Midbrain (tissue), 1 donor: ENCODE data around the gene MLYCD.
A peak's percentile ranks its signal among the peaks of the same experiment; 100 is the strongest.
"Not testable (repeated sequence)": the region's sequence is repeated elsewhere in the genome, so short reads cannot be mapped to it uniquely, and the experiment has no call there.

Source experiments
- DNase-seq: peaks from one replicate; lab custom pipeline; 2025; lab: John Stamatoyannopoulos, UW

MLYCD gene

DNA sequence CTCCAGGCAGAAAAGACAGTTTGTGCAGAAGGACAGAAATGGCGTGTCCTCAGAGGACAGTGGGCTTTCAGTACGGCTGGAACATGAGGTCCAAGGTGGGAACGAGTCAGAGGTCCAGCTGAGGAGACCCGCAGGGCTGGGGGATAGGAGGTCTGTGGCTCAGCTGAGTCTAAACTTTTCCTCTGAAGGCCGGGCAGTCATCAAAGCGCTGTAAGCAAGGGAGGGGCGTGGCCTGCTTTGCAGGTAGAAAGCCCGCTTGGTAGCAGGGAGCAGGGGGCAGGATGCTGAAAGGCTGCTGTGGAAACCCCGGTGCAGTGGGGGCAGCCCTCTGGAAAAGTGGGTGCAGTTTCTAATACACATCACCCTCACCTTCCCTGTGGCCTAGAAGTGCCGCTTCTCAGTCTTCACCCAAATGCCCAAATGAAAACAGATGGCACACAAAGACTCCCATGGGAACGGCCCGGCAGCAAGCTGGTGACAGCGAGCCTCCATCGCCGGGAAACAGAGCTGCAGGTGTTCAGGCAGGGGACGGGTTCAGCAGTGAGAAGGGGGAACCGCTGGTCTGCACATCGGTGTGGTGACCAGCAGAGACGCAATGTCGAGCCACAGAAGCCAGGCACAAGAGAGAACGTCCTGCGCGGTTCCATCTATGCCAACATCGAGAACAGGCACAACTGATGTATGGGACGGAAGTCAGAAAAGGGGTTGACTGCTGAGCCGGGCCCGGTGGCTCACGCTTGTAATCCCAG, 41.9 kb downstream of the MLYCD start:
- no peak for DNase-seq

DNA sequence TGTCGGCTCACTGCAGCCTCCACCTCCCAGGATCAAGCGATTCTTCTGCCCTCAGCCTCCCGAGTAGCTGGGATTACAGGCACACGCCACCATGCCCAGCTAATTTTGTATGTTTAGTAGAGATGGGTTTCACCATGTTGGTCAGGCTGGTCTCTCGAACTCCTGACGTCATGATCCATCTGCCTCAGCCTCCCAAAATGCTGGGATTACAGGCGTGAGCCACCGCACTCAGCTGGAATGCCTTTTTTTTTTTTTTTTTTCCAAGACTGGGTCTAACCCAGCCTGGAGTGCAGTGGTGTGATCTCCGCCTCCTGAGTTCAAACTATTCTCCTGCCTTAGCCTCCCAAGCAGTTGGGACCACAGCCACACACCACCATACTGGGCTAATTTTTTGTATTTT, 42.6 kb downstream of the MLYCD start:
- not testable (repeated sequence) for DNase-seq

DNA sequence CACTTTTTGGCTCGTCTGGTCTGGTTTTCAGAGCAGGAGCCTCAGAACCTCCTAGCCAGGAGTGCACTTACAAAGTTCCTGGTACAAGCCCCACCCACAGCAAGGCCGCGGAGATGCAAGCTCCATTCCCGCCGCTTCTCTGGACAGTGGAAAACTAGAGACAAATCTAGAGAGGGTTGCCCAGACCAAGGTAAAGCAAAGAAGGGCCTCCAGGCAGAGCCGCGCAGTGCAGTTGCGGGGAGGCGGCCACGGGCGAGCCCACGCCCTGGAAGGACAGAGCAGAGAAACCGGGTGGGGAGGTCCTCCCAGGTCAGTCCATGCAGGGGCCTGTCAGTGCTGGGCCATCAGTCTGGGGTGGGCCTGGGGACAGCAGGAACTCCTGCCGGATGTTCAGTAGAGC, 43.2 kb downstream of the MLYCD start:
- no peak for DNase-seq

DNA sequence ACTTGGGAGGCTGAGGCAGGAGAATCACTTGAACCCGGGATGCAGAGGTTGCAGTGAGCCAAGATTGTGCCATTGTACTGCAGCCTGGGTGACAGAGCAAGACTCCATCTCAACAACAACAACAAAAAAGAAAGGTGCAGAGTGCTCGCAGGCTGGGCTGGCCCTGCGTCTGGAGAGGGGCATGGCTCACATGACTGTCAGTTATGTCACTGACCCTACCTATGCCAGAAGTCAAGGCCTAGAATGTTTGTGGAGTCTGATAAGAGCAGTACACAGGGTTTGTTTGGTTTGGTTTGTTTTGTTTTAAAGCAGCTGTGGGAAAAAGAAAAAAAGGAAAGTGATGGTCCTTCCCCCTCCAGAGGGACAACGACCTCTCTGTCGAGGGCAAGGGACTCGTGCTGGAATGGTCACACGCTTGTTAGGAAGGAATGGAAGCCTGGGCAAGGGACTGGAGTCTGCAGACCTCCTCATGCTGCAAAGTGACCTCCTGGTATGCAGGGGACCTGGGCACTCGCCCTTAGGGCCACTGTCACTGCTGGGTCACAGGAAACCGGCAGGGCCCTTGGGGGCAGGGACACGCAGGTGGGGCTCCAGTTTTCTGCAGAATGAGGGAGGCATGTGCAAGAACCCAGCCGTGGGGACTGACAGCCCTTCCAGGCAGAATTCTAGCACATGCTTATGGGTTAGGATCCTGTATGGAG, 44.0 kb downstream of the MLYCD start:
- no peak for DNase-seq

DNA sequence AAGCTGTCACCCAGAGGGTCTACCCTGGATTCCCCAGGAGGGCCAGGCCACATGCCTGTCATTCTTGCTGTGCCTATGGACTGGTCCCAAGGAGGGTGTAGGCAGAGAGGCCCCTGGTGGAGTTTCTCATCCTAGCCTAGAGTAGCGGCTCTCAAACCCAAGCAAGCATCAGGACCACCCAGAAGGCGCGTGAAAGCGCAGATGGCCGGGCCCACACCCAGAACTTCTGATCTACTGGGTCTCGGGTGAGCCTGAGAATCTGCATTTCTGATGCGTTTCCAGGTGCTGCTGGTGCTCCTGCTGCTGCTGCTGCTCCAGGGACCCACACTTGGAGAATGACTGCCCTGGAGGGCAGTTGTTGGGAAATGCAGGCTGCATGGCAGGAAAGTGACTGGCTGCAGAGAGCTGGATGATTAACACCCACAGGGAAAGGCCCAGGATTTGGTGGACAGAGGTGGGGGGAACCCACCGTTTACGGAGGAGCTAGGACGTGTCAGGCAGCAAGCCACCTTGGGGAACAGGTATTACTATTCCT, 44.7 kb downstream of the MLYCD start:
- no peak for DNase-seq

DNA sequence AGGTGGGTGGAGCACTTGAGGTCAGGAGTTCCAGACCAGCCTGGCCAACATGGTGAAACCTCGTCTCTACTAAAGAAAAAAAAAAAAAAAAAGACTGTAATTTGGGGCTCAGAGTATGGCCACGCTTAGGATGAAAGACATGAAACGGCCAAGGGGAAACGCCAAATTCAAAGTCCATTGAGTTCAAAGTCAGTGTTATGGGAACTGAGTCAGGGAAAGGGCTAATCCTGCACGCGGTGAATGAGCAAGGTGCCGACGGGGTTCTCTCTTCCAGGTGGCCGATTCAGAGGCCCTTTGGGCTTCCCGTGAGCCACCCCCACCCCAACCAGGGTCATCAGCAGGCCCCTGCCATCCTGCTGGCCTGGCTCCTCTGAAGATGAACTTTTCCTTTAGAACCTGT, 46.7 kb downstream of the MLYCD start:
- no peak for DNase-seq

DNA sequence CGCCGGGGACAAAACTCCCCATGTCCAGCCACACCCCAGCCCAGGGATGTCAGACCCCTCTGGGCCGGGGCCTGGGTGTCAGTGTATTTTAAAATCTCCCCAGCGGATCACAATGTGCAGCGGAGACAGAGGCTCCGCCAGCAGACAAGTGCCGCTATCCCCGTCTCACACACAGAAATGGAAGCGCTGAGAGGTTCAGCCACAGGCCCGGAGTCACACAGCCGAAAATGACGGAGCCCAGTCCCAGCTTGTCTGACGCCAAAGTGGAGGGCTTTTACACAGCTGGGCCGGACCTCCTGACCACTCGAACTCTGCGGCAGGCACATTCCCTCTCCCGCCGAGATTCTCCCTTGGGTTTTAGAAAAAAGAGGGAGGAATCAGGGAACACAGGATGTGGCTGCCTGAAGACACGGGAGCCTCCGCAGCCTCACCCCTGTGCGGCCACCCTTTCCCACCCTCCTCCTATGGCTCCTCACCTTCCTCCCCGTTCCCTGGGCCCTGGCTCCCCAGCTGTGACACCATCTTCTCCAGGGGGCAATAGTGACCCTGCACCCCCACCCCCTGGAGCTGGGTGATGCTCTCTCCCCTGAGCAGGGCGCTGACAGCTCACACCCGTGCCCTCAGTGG, 47.4 kb downstream of the MLYCD start:
- DNase-seq, result no peak

DNA sequence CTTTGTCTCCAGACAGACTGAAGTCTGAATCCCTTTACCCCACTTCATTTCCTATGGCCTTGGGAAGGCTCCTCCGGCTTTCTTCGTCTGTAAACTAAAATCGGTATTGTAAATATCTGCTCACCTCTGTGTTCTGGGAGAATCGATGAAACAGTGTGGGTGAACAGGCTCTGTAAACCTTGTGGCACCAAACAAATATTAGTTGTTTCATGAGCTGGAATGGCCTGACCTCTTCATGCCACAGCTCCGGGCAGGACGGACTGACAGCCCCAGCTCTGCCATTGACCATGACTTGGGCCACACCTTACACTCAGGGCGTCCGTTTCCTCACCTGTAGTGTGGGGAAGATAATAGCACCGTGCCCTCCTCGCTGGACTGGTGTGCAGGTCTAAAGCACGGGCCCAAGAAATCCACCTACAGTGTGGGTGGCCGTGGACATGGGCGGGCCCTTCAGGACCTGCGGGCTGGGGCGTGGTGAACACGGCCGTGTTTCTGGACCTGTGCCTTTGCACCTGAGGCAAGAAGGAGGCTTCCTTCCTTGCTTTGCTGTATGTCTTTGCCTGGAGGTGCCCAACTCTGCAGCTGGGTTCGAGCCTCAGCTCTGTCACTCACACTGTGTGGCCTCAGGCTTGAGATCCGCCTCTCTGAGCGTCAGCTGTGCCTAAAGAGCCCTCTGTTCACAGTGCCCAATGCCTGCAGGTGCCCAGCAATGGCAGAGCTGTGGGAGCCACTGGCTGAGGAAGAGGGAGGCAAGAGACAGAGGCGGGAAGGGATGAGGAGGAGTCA, 48.1 kb downstream of the MLYCD start:
- no peak for DNase-seq

DNA sequence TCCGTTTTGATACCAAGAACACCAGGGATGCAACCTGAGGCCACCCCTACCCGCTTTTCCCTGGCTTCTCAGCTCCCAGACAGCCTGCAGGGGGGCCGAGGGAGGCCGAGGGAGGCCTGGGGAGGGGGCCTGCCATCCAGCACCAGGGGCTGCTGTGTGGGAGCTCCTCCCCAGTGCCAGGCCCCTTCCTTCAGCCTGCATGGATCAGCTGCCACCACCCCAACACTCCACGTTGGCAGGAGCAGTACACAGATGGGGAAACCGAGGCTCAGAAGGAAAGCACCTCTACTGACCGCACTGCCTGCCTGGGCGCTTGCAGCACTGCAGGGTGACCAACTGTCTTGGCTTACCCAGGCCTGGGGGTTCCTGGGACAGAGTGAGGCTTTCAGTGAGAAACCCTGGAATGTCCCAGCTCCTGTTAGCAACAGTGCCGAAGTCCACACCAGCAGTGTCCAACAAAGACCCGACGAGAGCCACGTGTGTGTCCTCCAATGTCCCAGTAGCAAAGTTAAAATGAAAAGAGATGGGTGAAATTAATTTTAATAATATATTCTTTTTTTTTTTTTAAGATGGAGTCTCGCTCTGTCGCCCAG, 48.8 kb downstream of the MLYCD start:
- DNase-seq, result no peak

DNA sequence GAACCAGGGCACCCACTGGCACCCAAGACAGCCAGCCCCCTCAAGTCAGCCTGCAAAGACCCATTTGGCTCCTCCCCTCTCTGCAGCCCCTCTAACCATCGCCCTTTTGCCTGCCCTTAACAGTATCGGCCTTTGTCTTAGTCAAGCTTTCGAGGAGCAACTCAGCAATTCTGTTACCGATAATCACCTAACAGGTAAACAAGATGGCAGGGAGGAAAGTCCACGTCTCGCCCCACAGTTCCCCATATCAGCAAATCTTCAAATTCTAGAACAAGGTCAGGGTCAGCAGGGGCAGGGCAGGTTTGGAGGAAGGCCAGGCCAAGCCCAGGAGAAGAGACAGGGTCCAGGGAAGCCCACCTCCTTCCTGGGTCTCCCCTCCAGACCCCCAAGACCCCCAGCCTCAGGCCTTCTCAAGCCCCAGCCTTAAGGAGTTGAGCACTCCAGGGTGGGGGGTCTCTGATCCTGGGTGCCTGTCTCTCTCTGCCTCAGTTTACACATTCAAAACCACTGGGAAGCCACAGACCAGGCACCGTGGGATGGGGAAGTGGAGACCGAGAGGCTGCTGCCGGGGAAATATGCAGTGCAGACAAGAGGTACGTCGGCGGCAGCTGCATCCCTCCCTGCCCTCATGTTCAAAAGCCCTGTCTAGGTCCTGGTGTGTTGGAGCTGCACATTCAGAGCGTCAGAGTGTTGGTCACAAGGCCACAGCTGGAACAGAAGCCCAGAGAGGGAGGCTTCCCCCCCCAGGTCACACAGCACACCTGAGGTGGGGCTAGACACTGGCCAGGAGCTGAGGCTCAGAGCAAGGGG, 50.2 kb downstream of the MLYCD start:
- DNase-seq, result no peak

DNA sequence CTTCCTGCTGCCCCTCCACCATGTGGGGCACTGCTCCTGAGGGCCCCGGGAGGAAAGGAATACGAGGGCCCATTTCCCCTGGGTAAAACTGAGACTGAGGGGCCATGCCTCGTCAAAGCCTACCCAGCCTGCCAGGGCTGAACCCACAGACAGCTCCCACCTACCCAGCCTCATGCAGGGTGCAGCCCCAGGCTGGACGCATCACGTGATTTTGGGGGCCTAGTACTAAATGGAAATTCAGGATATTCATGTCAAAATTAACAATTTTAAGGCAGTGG, 50.7 kb downstream of the MLYCD start:
- DNase-seq, result no peak

DNA sequence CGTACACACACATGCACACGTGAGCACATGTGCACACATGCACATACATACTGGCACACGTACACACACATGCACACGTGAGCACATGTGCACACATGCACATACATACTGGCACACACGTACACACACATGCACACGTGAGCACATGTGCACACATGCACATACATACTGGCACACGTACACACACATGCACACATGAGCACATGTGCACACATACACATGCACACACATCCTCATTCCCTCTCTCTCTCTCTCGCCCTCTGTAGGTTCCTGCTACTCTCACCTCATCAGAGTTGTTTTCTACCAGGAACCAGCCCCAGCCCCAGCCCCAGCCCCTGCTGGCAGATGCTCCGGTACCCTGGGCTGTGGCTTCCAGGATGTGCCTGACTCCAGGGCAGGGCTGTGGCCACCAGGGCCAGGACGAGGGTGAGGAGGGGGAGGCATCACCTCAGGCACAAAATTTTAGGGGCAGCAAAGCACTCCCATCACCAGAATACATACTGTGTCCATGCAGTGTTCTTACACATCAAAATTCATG, 52.0 kb downstream of the MLYCD start:
- DNase-seq, result not testable (repeated sequence)

DNA sequence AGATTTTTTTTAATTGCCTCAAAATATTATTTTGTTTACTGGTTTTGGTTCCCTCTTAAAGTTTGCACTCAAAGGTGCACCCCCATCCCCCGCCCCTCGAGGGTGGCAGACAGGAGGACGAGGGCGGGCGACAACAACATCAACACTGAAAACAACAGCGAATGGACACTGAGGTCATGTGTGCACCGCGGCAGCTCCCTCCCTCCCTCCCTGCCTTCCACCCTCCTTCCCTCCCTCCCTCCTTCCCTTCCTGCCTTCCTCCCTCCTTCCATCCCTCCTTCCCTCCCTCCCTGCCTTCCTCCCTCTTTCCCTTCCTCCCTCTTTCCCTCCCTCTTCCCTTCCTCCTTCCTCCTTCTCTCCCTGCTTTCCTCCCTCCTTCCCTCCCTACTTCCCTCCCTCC, 52.6 kb downstream of the MLYCD start:
- DNase-seq, result no peak

DNA sequence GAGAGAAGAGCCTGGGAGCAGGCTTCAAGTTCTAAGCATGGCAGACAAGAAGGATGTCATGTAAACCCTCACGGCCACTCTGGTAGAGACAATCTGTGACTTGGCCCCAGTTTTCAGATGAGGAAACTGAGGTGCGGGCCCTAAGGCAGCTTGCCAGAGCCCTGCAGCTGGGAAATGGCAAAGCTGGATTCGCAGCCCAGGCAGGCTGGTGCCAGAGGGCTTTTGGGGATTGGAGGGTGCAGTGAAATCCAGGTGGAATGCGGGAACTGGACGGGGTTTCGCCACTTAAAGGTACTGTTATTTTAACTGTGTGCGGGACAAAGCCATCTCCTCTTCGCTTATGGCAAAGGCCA, 53.6 kb downstream of the MLYCD start:
- DNase-seq, result no peak

DNA sequence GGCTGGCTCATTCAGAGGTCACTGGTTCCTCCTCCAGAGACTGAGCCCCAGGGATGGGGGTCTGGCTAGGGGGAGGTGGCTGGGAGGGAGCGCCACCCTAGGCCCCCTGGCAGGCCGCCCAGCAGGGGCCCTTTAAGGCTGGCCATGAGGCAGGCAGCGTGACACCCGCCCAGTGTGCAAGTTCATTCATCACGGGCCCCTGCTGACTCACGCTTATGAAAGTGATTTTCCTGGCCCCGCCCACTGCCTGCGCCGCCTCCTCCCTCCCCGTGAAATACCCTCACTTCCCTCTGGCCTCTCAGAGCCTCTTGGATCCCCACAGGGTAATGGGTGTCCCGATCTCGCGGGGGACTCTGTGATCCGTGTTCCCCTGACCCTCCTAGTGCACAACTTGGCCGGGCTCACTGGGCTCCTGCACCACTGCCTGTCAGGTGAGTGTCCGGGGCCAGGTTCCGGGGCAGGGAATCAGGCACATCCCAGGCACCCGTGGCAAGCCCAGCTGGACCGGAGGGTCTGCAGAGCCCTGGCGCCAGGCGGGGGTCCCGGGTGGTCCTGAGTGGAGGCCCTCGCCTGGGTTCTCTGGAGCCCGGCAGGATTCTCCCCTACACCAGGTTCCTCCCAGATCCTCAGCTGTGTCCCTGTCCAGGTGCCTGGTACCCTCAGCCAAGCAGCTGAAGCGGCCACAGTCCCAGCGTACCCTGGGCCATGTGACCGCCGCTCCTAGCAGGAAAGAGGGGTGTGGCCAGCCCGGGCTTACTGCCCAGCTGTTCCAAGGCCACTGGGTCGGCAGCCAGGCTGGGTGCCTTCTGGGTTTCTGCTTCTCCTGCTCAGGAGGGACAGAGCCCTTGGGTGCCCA, 54.3 kb downstream of the MLYCD start, which contains the start of gene OSGIN1:
Gene OSGIN1 (plus strand): TSS at position 301 of the 856 bp plus-strand sequence. CDS start 4,432 bp downstream, outside the sequence.
- peak; percentile 87 for DNase-seq

DNA sequence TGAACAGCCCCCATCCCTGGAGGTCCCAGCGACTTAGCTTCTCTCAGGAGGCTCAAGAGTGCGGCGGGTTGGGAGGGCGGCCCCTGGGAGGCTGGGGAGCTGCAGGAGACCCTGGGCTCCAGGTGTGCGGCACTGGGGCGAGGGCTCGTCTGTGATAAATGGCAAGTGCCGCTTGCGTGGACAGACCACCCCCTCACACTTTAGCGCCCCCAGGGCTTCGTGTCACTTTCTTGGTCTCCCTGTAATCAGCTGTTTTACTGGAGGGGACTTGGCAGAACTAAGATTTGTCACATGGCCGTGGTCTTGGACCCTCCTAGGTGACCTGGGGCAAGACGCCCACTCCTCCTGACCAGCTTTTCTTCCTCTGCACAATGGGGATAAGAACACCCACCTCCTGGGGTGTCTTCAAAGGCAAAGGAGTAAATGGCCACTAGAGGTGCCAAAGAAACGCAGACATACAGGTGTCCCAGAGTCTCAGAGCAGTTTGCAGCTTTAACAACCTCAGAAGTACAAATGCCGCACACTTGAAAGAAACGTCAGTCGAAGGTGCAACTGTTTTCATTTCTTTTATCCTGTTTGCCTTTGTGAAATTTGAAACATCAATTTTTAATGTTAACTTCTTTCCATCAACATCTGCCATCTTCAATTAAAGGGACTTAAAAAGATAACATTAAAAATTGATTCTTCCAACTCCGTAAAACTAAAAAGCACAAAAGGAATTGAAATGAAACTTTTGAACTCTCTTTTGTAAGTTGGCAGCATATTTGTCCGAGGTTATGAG, 55.1 kb downstream of the MLYCD start:
- DNase-seq, result no peak

DNA sequence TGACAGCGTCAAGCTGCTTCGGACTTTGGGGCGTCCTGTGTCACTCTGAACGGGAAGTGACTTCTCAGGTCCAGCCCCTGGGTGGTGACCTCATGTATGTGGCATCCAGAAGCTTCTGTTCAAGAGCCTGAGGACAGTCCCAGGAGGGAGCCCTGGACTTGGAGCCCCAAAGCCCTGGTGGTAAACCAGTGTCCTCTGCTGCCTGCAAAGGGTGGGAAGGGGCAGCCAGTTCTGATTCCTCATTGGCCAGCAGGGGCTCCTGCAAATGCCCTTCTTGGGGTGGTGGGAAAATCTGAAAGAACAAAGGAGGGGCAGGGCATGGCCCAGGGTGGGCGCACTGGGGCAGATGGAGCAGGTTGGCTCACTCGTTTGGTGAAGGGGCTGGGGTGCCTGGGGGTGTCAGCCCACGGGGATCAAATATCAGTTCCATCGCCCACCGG, 55.7 kb downstream of the MLYCD start:
- DNase-seq, result no peak

DNA sequence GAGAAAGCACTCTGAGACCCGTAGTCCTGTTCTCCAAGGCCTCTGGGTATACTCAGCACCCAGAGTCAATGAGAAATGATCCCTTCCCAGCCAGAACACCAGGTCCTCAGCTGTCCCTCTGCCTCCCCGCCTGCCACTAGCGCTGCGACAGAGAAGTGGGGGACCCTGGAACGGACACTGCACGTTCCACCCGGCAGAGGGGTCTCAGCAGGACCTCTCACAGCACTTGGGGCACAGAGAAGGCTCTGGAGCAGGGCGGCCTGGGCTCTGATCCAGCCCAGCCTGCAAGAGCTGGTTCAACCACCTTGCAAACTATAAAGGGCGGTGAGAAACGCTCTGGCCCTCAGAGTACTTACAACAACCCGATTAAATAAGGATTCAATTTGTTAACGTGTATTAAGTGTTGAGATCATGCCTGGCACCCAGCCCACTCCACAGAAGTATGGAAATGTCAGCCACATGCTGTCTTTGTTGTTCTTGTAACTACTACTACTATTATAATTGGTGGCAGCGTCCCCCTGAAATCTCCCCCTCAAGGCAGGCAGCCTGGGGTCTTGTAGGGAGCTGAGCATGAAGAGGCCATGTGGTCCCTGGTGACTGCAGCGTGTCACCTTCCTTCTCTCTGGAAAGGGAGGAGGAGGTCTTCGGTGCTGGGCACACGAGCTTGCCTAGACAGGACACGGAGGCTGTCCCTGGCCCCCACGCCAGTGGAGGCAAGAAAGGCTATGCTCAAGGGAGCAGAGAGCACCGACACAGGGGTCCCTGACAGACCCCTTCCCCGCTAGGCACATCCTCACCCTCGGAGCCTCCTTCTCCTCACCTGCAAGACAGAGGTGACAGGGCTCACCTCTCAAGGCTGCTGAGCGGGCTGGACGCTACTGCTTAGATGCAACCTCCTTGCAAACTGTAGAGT, 56.6 kb downstream of the MLYCD start:
- DNase-seq, result no peak
